Body of pancreas (tissue), 4 donors: Measurements from ENCODE around the gene FCHSD2.

Experiments
- POLR2A ChIP-seq, 3 donors: fragments of 450-650 bp; IDR thresholded peaks; one replicate each; pipeline ENCODE4 v1.6.1; 2016; ENCODE audit warnings: antibody characterized with exemption in 3 of 3, mild to moderate bottlenecking in 2 of 3
- TF ChIP-seq, protein P1 (sequence below), 7 experiments: fragments of 450-650 bp in 4 of 7; fragments of 200-600 bp in 3 of 7; sonication (generic) in 3 of 7; IDR thresholded peaks; one replicate each; pipeline ENCODE4 v1.5.1; 2016 to 2019; ENCODE audit warnings: antibody characterized with exemption in 7 of 7

DNA sequence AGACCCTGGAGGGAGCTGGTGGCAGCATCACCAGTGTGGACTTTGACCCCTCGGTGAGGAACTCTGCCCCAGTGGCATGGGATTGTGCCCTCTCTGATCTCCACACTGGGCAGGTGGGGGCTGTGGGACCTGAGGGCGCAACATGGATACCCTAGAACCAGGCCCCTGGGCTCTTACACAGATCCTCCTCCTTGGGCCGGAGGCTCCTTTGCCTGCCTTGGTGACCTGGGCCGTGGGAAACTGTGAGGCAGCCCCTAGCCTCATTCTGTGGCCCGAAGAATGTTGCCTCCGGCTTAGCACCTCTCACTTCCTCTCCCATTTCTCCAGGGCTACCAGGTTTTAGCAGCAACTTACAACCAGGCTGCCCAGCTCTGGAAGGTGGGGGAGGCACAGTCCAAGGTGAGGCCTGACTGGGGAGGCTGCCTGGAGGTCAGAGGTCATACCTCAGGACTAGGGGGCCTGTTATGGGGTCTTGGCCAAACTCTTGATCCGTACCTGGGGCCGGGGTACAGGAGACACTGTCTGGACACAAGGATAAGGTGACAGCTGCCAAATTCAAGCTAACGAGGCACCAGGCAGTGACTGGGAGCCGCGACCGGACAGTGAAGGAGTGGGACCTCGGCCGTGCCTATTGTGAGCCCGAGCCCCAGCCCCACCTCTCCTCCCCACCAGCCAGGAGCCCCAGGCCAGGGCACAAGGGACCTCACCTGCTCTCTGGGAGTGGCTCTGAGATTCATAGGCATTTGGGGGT, 315.8 kb downstream of the FCHSD2 start:
- TF ChIP-seq, protein P1, sequence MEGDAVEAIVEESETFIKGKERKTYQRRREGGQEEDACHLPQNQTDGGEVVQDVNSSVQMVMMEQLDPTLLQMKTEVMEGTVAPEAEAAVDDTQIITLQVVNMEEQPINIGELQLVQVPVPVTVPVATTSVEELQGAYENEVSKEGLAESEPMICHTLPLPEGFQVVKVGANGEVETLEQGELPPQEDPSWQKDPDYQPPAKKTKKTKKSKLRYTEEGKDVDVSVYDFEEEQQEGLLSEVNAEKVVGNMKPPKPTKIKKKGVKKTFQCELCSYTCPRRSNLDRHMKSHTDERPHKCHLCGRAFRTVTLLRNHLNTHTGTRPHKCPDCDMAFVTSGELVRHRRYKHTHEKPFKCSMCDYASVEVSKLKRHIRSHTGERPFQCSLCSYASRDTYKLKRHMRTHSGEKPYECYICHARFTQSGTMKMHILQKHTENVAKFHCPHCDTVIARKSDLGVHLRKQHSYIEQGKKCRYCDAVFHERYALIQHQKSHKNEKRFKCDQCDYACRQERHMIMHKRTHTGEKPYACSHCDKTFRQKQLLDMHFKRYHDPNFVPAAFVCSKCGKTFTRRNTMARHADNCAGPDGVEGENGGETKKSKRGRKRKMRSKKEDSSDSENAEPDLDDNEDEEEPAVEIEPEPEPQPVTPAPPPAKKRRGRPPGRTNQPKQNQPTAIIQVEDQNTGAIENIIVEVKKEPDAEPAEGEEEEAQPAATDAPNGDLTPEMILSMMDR (IDR thresholded peaks at IDR 0.05) = no peak
- no peak for TF ChIP-seq POLR2A (IDR thresholded peaks at IDR 0.05)
